Osteoblast (primary cell): ENCODE results near the gene DUSP19. TPM values are rescaled to one million over a fixed set of nuclear protein-coding genes. Genes with fewer than 3 reads are reported as not detected.

Source experiments
- DNase-seq: peaks from one replicate; pipeline ENCODE4 v3.0.0; 2011; ENCODE audit warnings: low spot score, mixed read lengths; ENCODE audit not compliant: insufficient read length; ENCODE audit errors: missing footprints
- H2AFZ ChIP-seq: 2 replicates; pipeline ENCODE4 v1.6.0; 2011; ENCODE audit warnings: mild to moderate bottlenecking, low read length
- H3K27ac ChIP-seq: 2 replicates; pipeline ENCODE4 v1.5.1; 2011; ENCODE audit warnings: mild to moderate bottlenecking, low read depth, low read length, moderate library complexity
- H3K27me3 ChIP-seq: 2 replicates; pipeline ENCODE4 v1.6.0; 2012; ENCODE audit warnings: mild to moderate bottlenecking, control low read depth, inconsistent platforms, low read length, moderate library complexity; ENCODE audit not compliant: insufficient read depth
- H3K36me3 ChIP-seq: 2 replicates; pipeline ENCODE4 v1.5.1; 2011; ENCODE audit warnings: mild to moderate bottlenecking, low read length, control low read depth, moderate library complexity; ENCODE audit not compliant: insufficient read depth
- H3K4me1 ChIP-seq: 2 replicates; pipeline ENCODE4 v1.5.1; 2011; ENCODE audit warnings: mild to moderate bottlenecking, low read length, control low read depth, moderate library complexity; ENCODE audit not compliant: insufficient read depth
- H3K4me2 ChIP-seq: 2 replicates; pipeline ENCODE4 v1.6.0; 2011; ENCODE audit warnings: mild to moderate bottlenecking, low read length; ENCODE audit not compliant: insufficient read depth
- H3K4me3 ChIP-seq: fragments of 200-600 bp; sonication (generic); 3 replicates; pipeline ENCODE4 v1.5.1; 2012; ENCODE audit warnings: mild to moderate bottlenecking, low read length, inconsistent platforms; ENCODE audit not compliant: insufficient read depth
- H3K79me2 ChIP-seq: 2 replicates; pipeline ENCODE4 v1.6.0; 2012; ENCODE audit warnings: mild to moderate bottlenecking, low read length, control low read depth, inconsistent platforms; ENCODE audit not compliant: insufficient read depth
- H3K9me3 ChIP-seq: 2 replicates; pipeline ENCODE4 v1.5.1; 2011; ENCODE audit warnings: low read depth, low read length, control low read depth
- H4K20me1 ChIP-seq: 2 replicates; pipeline ENCODE4 v1.6.0; 2012; ENCODE audit warnings: mild to moderate bottlenecking, low read length, control low read depth; ENCODE audit not compliant: insufficient read depth
- CTCF ChIP-seq: IDR thresholded peaks from 2 replicates; pipeline ENCODE4 v1.5.1; 2011; ENCODE audit warnings: mild to moderate bottlenecking, low read depth, low read length, moderate library complexity; ENCODE audit errors: extremely low read depth
- small RNA-seq: library from RNA; depleted of rRNA; stranded (forward); fragments of <200 nt; gene quantifications from one replicate; pipeline ENCODE3, GENCODE V24; 2012
- total RNA-seq: library from RNA; depleted of rRNA; stranded (reverse); fragments of >200 nt; gene quantifications from 2 replicates; pipeline ENCODE4 v1.2.3, GENCODE V29; 2012

The DUSP19 gene
- total RNA-seq, 1 donor = 2.9 TPM

DNA sequence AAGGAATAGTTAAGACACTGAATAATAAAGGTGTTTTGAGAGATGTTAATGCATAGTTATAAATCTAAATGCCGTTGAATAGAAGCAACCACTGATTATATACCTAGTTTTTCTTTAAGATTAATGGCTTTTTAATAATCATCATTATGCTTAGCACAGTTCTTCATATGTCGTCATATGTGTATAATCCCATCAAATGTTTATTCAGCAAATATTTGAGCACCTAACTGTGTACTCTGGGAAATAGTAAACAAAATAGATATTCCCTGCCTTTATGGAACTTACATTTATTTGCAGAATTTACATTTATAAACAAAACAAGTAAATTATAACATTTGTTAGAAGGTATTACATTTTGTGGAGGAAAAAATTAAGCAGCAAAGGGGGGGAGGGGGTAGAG, 55.5 kb downstream of the DUSP19 start:
- H2AFZ ChIP-seq = no peak overlapping the region
- no peaks in the 10 kb centered on the region for H3K9me3 ChIP-seq
- no peak overlapping the region for H3K4me2 ChIP-seq
- H3K79me2 ChIP-seq = peaks cover 20% of the 10 kb centered on the region
- H3K27me3 ChIP-seq = no peaks in the 10 kb centered on the region
- no peak for DNase-seq
- H3K4me1 ChIP-seq = no peaks in the 10 kb centered on the region
- no peak overlapping the region for H3K4me3 ChIP-seq
- H3K27ac ChIP-seq = no peak overlapping the region
- no peaks in the 10 kb centered on the region for H4K20me1 ChIP-seq
- no peak for TF ChIP-seq CTCF
- H3K36me3 ChIP-seq = peaks cover 3% of the 10 kb centered on the region

DNA sequence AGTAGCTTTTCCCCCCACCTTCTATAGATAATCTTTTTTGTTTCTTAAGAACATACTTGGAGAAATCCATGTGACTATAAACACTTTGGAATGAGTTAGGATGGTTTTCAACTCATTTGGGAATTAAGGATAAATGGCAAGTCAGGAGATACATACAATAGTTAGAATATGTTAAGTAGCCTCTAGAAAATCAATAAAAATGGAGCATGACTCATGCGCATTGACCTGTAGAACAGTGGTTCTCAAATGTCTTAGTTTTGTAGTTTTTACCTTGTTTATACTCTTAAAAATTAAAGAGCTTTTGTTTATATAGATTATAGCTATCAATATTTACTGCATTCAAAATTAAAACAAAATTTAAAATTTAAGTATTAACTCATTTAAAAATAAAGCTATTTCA, 70.4 kb downstream of the DUSP19 start:
- Histone ChIP-seq H3K4me3 (no peak overlapping the region), H3K36me3 (no peaks in the 10 kb centered on the region), H3K79me2 (peaks cover 11% of the 10 kb centered on the region), H3K27ac (peak overlapping the region; percentile 49), H3K4me1 (peaks cover 7% of the 10 kb centered on the region), H3K9me3 (no peaks in the 10 kb centered on the region), H4K20me1 (no peaks in the 10 kb centered on the region), H3K4me2 (no peak overlapping the region), H2AFZ (no peak overlapping the region), H3K27me3 (no peaks in the 10 kb centered on the region)
- no peak for DNase-seq
- no peak for TF ChIP-seq CTCF

GRCh38 chr2:183149489-183149888, 70.9 kb downstream of the DUSP19 start:
- Histone ChIP-seq H4K20me1 (no peaks in the 10 kb centered on the region), H3K4me1 (peaks cover 7% of the 10 kb centered on the region), H3K27me3 (no peaks in the 10 kb centered on the region), H3K4me2 (peak overlapping the region; percentile 21), H3K4me3 (no peak overlapping the region), H2AFZ (peak overlapping the region; percentile 9), H3K36me3 (no peaks in the 10 kb centered on the region), H3K27ac (peak overlapping the region; percentile 49), H3K9me3 (no peaks in the 10 kb centered on the region), H3K79me2 (peaks cover 8% of the 10 kb centered on the region)
- DNase-seq = peak; percentile 61
- TF ChIP-seq CTCF = no peak

Small RNAs within 50 kb of the gene (small RNA-seq; reads per million reads assigned to genes)
- not detected for gene RF00599

Other genes with a start within 250 kb of the DUSP19 start
- 0.29 and 0.36 TPM in 2 replicates for gene FRZB, start 212.1 kb upstream of the DUSP19 start, total RNA-seq
- gene NCKAP1, start 40.3 kb upstream of the DUSP19 start, total RNA-seq = 209 and 212 TPM in 2 replicates
- gene NUP35, start 45.7 kb downstream of the DUSP19 start, total RNA-seq = 7.4 and 8.3 TPM in 2 replicates